GM18867 (cell line): ENCODE data around the gene CCDC106.

ENCODE experiments used
- ATAC-seq: cut with Tn5 transposase; IDR thresholded peaks from one replicate; pipeline ENCODE4 v1.9.1; 2021; ENCODE audit warnings: mild to moderate bottlenecking, moderate library complexity; ENCODE audit not compliant: unreplicated experiment

CCDC106 gene

DNA sequence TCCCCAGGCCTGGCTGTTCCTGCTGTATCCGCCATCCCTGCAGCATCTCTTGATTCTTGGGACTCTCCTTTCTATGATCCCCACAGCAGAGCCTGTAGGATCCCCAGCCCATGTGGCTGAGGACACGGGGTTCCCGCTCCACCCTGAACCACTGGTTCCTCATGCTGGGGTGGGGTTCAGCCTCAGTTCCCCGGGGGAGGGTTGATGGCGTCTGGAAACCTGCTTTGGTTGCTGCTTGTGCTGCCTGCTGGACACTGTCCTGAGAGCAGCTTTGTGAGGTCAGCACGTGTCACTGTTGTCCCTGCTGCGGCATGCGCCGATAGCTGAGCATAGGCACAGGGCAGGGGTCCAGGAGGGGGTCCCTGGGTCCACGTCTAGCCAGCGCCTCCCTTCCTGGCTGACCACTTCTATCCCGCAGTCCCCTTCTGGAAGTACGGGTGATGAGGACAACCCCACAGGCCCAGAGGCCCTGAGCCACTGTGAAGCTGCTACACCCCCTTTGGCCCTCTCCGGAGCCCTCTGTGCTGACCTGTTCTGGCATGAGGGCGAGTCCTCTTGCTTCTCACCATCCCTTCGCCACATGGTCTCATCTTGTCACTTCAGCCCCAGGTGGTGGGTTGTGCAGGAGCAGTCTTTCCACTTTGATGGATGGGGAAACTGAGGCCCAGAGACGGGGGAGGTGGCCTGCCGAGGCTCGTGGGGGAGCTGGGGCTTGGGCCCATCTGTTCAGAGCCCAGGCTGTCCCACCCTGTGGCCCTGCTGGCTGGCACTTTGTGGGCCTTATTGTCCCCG lies 32.5 kb downstream of the CCDC106 start:
- ATAC-seq, result no peak

DNA sequence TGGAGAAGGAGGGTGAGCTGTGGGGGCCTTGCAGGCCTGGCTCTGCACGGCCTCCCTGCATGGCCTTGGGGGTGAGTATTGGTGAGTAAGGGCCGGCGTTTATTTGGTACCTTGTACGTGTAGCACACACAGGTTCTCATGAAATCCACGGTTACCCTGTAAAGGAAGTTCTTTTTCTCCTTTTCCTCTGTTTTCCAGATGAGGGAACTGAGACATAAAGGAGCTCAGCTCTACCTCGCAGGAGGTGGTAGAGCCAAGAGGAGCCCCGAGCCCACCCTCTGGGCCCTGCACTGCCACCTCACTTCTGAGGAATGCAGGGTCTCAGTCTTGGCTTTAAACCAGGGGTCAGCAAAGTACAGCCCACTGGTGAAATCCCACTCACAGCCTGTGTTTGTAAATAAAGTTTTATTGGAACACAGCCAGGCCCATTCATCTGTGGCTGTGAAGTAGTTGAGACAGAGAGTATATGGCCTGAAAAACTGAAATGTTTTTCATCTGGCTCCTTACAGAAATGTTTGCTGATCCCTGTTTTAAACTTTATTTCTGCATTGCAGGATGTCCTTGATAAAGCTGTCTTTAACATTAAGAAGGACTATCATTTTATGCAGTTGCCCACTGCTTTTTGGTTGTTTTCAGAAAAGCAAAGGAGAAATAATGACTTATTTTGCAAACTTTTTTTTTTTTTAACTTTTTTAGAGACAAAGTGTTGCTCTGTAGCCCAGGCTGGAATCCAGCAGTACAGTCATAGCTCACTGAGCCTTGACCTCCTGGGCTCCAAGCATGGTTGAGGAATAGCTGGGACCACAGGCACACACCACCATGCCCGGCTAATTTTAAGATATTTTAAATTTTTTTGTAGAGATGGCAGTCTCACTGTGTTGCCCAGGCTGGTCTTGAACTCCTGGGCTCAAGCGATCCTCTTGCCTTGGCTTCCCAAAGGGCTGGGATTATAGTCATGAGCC lies 33.4 kb downstream of the CCDC106 start:
- ATAC-seq, result no peak

DNA sequence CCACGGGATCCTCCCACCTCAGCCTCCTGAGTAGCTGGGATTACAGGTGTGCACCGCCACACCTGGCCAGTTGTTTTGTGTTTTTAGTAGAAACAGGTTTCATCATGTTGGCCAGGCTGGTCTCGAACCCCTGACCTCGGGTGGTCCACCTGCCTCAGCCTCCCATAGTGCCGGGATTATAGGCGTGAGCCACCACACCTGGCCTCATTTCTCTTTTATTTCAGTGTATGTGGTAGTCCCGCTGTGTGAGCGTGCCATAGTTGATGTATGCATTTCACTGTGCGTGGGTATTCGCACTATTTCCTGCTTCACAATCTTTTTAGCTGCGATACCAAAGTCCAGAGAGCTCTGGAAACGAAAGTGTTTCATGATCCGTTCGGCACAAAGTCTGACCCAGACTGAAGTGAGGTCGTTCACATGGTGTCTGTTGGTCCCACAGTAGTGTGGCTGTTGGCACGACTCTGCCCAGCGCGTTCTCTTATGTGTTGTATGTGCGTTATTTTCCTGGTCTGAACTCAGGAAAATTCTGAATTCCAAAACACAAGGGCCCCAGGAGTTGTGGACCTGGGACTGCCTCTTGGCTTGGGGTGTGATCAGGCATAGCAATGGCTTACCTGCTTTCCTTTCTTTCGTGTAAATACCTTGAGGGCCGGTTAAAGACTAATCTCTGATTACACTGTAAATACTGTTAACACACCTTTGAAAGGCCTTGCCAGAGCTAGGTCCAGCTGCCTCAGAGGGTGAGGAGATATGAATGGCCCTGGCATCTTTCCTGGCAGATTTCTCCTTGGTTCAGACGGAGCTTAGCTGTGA lies 35.6 kb downstream of the CCDC106 start:
- no peak for ATAC-seq

DNA sequence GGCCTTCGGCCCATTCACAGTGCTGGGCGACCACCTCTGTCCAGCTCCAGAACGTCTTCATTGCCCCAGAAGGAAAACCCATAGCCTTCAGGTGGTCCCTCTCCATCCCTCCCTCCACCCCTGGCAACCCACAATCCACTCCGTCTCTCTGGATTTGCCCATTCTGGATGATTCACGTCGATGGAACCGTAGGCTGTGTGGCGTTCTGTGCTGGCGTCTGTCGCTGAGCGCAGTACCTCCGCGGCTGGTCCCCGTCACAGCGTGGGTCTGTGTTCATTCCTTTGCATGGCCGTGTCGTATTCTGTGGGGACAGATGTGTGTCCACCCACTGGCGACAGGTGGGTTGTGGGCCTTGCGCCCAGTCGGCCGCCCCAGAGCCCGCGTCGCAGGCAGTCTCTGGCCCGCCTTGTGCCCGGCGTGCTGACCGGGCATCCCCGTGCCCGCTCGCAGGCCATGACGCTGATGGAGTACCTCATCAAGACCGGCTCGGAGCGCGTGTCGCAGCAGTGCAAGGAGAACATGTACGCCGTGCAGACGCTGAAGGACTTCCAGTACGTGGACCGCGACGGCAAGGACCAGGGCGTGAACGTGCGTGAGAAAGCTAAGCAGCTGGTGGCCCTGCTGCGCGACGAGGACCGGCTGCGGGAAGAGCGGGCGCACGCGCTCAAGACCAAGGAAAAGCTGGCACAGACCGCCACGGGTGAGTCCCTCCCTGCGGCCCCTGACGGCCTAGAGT lies 37.1 kb downstream of the CCDC106 start:
- ATAC-seq, result no peak

DNA sequence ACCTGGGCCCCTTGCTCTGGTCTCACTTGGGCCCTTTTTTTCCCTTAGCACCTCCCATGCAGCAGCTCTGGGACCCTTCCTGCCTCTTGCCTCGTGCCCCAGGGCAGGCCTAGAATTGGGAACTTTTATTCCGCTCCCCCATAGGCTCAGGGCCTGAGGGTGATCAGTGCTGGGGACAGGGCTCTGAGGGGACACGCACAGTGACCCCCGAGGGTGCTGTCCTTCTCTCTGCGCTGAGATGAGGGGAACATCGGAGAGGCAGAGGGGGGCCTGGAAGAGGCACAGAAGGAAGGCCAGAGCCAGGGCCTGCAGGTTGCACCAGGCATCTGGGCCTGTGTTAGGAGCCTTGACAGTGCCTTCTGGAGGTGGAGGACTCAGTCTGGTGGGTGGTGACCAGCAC lies 37.8 kb downstream of the CCDC106 start:
- ATAC-seq, result no peak

DNA sequence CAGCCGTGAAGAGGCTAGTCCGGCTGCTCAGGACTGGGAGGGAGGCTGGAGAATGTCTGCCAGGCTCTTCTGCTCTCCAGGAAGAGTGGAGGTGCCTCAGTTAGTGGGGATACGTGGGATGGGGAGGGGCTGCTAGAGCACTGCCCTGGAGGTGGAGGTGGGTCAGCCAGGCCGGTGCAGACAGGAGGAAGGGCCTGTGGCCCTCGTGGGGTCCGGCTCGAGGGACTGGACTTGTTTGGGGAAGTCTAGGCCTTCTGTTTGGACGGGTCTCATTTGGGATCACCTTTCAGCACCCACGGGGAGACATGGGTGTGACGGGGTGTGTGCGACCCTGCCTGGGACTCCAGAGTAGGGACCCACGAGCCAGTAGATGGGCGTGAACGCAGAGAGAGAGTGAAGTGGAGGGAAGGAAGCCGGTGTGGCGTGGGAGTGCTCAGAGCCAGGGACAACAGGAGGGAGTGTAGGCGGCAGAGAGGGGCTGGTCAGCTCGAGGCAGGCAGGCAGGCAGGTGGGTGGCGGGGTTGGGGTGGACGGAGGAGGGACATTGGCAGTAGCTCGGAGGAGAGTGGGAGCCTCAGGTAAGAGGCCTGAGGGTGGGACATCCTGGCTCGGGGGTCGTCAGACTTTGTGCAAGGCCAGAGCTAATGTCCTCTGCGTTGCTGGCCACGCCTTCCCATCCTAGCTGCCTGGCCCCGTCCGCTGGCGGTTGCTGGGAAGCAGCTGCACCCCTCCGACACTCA lies 38.5 kb downstream of the CCDC106 start:
- no peak for ATAC-seq

DNA sequence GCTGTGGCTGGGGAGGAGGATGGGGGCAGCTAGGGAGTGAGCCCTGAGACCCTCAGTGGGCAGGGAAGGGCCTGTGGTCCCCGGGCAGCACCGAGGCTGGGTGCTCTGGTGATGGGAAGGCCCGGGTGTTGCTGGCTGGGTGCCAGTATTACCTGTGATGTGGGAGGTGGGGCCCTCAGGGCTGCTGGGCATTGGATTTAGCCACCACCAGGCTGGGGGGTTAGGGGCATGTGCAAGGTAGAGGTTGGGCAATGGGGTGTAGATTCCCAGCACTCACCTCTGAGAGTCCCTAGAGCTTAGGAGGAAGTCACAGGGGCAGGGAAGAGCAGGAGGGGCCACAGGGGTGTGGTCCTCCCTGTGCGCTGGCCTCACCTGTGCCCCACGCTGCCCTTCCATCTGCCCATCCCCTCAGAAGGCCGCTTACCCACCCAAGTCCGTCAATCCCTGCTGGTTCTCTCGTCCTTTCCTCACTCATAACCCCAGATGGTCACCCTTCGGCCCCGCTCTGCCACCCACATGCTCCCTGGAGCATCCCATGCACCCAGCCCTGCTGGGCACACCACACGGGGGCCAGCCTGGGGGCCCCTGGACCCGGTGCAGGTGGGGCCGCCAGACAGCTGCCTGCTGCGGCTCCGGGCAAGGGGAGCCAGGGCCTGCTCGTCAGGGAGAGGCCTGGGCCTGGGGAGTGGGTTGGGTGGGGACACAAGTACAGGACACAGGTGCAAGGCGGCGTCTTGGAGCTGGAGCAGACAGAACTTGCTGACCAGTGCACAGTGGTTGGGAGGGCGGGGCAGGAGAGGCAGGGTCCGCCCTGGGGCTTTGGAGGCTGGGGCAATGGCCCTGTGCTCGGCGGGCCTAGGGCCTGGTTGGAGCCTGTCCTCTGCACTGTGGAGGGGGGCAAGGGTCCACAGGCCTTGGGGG lies 39.5 kb downstream of the CCDC106 start:
- no peak for ATAC-seq

DNA sequence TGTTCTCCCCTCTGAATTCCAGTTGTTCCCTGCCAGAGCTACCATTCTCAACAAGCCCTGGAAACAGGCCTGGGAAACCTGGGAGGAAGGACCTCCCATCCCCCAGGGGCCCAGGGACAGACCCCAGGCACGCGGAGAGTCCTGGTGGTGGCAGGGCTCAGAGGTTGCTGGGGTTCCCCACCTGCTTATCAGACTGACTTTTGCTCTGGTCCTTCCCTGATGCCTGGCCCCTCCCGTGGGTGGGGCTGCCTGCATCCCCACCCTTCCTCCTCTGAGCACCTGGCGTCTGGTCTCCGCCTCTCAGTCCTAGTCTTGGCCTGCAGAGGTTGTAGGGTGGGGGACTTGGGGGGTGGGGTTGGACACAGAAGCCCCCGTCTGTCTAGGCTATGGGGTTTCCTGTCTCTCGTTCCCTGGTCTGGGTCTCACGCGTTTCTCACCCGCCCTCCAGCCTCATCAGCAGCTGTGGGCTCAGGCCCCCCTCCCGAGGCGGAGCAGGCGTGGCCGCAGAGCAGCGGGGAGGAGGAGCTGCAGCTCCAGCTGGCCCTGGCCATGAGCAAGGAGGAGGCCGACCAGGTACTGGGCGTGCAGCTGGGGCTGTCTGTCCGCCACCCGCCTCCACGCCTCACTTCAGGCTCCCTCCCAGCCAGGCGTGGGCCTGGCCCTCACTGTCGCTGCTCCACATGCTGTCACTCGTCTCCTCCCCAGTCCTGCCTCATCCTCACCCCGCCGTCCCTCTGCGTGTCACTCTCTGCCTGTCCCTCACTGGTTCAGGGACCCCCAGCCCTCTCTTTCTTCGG lies 40.6 kb downstream of the CCDC106 start:
- no peak for ATAC-seq

DNA sequence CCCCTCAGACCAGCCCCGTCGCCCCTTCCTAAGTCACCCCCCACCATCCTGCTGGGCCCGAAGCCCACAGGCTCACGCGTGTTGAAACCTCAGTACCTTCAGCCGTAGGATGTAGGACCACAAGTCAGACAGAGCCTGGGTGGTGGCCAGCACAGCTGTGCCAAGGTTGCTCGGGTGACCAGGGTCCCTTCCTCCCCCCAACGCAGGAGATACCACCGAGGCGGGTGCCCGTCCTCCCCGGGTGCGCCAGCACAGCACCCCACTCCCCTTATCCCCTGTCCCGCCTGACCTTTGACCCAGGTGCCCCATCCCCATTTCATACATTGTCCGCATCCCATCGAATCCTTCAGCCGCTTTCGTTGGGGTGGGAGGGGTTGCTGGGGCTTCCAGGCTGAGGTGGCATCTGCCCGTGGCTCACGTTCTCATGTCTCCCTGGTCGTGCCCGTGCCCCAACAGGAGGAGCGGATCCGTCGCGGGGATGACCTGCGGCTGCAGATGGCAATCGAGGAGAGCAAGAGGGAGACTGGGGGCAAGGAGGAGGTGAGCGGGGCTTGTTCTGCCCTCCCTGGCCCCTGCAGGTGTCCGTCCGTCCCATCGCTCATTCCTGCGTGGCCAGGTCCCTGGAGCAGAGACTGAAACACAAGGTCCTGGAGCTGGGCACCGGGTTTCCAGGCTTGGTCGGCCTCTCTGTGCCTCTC lies 41.5 kb downstream of the CCDC106 start:
- ATAC-seq, result no peak

DNA sequence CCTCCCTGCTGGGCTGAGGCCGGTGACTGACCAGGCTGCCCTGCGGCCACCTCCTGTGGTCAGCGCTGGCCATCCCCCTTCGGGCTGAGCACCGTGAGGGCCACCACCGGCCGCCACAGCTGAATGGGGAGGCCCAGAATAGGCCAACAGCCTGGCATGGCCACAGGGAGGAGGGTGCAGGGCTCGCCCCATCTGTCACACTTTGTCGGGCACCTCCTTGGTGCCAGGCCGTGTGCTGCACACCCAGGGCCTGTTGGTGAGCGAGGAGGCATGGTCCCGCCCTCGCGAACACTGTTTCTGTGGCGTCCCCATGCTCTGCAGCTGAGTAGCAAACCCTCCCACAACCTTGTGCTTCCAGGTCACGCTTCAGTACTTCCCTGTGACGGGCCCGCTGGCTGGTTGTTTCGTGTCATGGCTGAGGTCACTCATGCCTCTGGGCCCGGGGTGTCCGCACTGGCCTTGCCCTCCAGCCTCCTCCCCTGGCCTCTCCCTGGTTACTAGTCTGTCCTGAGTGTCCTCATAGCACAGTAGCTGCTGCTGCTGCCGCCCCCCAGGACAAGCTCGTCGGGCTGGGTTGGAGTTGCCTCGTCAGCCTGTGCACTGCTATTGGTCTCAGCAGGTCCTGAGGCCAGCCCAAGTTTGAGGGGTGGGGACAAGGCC lies 42.2 kb downstream of the CCDC106 start:
- ATAC-seq, result no peak

DNA sequence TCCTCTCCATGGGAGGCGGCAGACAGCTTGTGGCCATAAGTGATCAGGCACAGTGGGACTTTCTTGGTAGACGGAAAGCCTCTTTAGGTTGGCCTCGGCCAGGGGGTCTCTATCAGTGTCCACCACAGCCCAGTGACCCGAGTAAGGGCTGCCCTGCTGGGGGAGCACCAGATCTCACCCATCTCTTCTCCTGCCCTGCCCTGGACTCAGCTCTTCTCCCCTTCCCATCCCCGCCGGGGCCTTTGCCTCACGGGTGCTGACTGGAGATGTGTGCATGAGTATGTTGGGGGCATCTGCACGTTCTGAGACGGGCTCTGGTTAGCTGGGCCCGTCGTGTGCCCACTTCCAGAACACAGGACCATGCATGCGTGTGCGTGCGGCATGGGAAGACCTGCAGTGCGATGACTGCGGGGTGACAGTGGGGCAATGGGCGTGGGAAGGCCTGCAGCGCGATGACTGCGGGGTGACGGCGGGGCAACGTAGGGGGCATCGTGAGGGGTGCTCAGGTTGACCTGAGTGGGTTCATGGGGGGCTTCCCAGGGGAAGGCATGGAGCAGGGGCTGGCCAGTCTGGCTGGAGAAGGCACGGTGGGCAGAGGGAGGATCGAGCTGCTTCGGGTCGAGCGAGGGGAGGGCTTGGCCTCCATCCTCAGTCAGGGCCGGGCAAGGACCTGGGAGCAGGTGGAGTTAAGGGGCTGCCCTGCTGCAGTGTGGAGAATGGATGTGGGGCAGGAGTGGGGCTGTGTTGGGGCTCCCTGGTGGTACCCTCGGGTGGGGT lies 42.9 kb downstream of the CCDC106 start:
- no peak for ATAC-seq

DNA sequence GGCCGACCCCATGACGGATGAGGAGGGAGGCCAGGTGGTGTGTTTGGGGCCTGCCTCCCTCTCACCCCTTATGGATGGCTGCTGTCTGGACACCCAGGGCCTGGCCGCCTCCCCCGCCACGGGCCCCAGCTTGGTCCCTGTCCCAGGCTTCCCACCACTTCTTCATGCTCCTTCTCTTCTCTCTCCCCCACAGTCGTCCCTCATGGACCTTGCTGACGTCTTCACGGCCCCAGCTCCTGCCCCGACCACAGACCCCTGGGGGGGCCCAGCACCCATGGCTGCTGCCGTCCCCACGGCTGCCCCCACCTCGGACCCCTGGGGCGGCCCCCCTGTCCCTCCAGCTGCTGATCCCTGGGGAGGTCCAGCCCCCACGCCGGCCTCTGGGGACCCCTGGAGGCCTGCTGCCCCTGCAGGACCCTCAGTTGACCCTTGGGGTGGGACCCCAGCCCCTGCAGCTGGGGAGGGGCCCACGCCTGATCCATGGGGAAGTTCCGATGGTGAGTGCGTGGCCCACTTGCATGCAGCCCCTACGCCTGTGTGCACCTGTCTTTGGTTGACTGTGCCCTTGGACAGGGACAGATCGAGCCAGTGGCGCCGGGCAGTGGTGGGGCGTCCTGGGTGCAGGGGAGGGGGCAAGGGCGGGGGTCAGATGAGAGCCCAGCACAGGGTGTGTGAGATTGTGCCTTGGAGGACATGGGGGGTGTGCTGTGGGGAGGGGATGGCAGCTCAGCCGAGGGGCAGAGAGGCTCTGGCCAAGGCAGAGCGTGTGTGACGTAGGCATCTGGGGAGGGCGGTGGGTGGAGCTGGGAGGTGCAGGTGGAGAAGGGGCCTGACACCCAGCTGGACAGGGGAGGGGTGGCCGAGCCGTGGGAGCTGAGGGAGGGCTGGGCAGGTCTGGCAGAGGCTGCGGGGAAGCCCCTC lies 43.8 kb downstream of the CCDC106 start:
- no peak for ATAC-seq

DNA sequence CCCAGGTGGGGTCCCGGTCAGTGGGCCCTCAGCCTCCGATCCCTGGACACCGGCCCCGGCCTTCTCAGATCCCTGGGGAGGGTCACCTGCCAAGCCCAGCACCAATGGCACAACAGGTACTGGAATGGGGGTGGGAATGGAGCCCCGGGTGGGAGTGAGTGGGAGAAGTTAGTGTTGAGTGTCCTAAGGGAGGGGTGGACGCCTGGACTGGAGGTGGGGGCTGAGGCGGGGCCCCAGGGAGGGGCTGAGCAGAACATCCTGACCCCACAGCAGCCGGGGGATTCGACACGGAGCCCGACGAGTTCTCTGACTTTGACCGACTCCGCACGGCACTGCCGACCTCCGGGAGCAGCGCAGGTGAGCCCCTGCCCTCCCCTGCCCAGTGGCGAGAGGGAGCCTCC lies 44.7 kb downstream of the CCDC106 start:
- no peak for ATAC-seq

DNA sequence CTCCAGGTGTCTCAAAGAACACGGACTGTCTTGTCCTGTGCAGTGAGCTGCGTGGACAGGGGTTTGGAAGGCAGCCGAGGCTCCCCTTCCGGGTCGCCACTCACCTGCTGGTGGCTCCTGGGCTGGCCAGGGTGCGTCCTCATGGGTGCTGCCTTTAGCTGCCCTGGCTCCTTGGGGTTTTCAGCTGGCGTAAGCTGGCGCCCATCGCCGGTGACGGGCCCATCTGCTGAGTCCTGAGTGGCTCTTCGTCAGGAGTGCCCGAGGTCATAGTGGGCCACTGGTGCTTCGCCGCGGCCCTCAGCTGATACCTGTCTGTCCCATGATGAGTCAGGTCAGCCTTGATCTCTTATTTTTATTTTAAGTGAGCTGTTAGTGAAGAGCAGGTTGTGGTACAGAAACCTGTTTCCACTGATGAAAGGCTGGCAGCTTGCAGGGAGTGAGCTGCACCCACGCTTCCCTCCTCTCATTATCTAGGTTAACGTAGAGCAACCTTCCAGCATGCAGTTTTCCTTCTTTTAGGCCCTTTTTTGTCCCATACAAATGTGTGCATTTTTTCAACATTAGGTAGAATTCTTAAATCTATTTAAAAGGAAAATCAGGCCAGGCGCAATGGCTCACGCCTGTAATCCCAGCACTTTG lies 45.4 kb downstream of the CCDC106 start:
- no peak for ATAC-seq
